OCI-LY1 (cell line): ENCODE results near the gene C1QB.

ENCODE experiments used
- H2AFZ ChIP-seq: fragments of 200-600 bp; sonication (generic), shearing (Covaris generic); 2 replicates; pipeline ENCODE4 v1.6.0; 2014; ENCODE audit warnings: antibody characterized with exemption, mild to moderate bottlenecking, low read length
- H3F3A ChIP-seq: fragments of 200-600 bp; sonication (generic), shearing (Covaris generic); 2 replicates; pipeline ENCODE4 v1.6.0; 2014; ENCODE audit warnings: mild to moderate bottlenecking, antibody characterized with exemption, low read length, moderate library complexity; ENCODE audit not compliant: insufficient read depth
- H3K27ac ChIP-seq: fragments of 200-600 bp; sonication (generic); 2 replicates; pipeline ENCODE4 v1.5.1; 2014; ENCODE audit warnings: low read length, mixed run types, mild to moderate bottlenecking, low read depth; ENCODE audit not compliant: poor library complexity, severe bottlenecking
- H3K27me3 ChIP-seq: fragments of 200-600 bp; sonication (generic); 2 replicates; pipeline ENCODE4 v1.6.0; 2014; ENCODE audit warnings: antibody characterized with exemption, mild to moderate bottlenecking, low read length, moderate library complexity; ENCODE audit not compliant: insufficient read depth
- H3K36me3 ChIP-seq: fragments of 200-600 bp; sonication (generic); 2 replicates; pipeline ENCODE4 v1.6.1; 2014; ENCODE audit warnings: mild to moderate bottlenecking, antibody characterized with exemption, low read length, moderate library complexity, mixed read lengths; ENCODE audit not compliant: insufficient read depth
- H3K4me1 ChIP-seq: fragments of 200-600 bp; sonication (generic); 2 replicates; pipeline ENCODE4 v1.5.1; 2014; ENCODE audit warnings: mild to moderate bottlenecking, low read length, moderate library complexity; ENCODE audit not compliant: insufficient read depth, severe bottlenecking
- H3K4me2 ChIP-seq: fragments of 200-600 bp; sonication (generic), shearing (Covaris generic); 2 replicates; pipeline ENCODE4 v1.6.1; 2014; ENCODE audit warnings: low read length
- H3K4me3 ChIP-seq: fragments of 200-600 bp; sonication (generic); 2 replicates; pipeline ENCODE4 v1.5.1; 2014; ENCODE audit warnings: low read length, low read depth, mild to moderate bottlenecking, mixed read lengths; ENCODE audit not compliant: poor library complexity, severe bottlenecking
- H3K79me2 ChIP-seq: fragments of 200-600 bp; shearing (Covaris generic); 2 replicates; pipeline ENCODE4 v1.6.1; 2016; ENCODE audit warnings: mixed run types, low read length, mixed read lengths; ENCODE audit not compliant: insufficient read depth
- H3K9ac ChIP-seq: fragments of 200-600 bp; sonication (generic), shearing (Covaris generic); 2 replicates; pipeline ENCODE4 v1.6.1; 2014; ENCODE audit warnings: mild to moderate bottlenecking, low read length, mixed read lengths
- H3K9me2 ChIP-seq: fragments of 200-600 bp; sonication (generic), shearing (Covaris generic); 2 replicates; pipeline ENCODE4 v1.6.1; 2014; ENCODE audit warnings: low read depth, mild to moderate bottlenecking, low read length, mixed read lengths
- H3K9me3 ChIP-seq: fragments of 200-600 bp; shearing (Covaris generic); 2 replicates; pipeline ENCODE4 v1.6.1; 2014; ENCODE audit warnings: low read length, mixed read lengths
- H4K20me1 ChIP-seq: fragments of 200-600 bp; sonication (generic), shearing (Covaris generic); 2 replicates; pipeline ENCODE4 v1.6.0; 2016; ENCODE audit warnings: mild to moderate bottlenecking, low read length; ENCODE audit not compliant: insufficient read depth
- CTCF ChIP-seq: fragments of 200-600 bp; sonication (generic), shearing (Covaris generic); IDR thresholded peaks from 2 replicates; pipeline ENCODE4 v1.5.1; 2017; ENCODE audit warnings: mild to moderate bottlenecking, antibody characterized with exemption, low read length, moderate library complexity, mixed read lengths
- EZH2 ChIP-seq: fragments of 200-600 bp; sonication (generic), shearing (Covaris generic); IDR thresholded peaks from 2 replicates; pipeline ENCODE4 v1.8.0; 2017; ENCODE audit warnings: borderline replicate concordance, mixed run types, mild to moderate bottlenecking, antibody characterized with exemption, low read length, moderate library complexity, mixed read lengths

C1QB gene

GRCh38 chr1:22608361-22608760 is 44.7 kb upstream of the C1QB start:
- no peaks in the 10 kb centered on the region for H3K4me1 ChIP-seq
- no peak for TF ChIP-seq CTCF
- TF ChIP-seq EZH2: no peak
- no peak overlapping the region for H3K9ac ChIP-seq
- no peak overlapping the region for H2AFZ ChIP-seq
- H3K9me2 ChIP-seq: no peaks in the 10 kb centered on the region
- H3K27ac ChIP-seq: no peak overlapping the region
- no peaks in the 10 kb centered on the region for H3K79me2 ChIP-seq
- H3K36me3 ChIP-seq: no peaks in the 10 kb centered on the region
- no peak overlapping the region for H3K4me2 ChIP-seq
- H3F3A ChIP-seq: no peaks in the 10 kb centered on the region
- H3K9me3 ChIP-seq: no peaks in the 10 kb centered on the region
- H3K4me3 ChIP-seq: no peak overlapping the region
- no peaks in the 10 kb centered on the region for H3K27me3 ChIP-seq
- H4K20me1 ChIP-seq: no peaks in the 10 kb centered on the region

DNA sequence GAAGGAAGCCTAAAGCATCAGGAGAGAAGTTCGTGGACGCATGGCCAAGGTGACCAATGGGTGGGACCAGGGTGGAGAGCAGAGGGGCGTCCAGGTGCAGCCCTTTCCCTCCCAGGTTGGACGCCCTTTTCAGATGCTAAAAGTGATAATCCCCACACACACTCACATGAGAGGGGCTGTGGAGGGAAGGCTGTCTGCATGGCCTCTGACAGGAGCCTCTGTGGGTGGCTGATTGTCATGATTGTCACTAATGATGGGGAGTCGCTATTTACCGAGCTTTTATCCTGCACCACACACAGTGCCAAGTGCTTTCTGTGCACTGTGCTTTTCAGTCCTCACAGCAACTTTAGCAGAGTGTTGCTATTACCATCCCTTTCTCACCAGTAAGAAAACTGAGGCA is 43.7 kb upstream of the C1QB start:
- no peaks in the 10 kb centered on the region for H3K4me1 ChIP-seq
- no peaks in the 10 kb centered on the region for H3K9me3 ChIP-seq
- no peaks in the 10 kb centered on the region for H3K9me2 ChIP-seq
- no peak overlapping the region for H3K4me3 ChIP-seq
- no peaks in the 10 kb centered on the region for H3K36me3 ChIP-seq
- H2AFZ ChIP-seq: no peak overlapping the region
- H3K9ac ChIP-seq: no peak overlapping the region
- no peak for TF ChIP-seq CTCF
- no peak for TF ChIP-seq EZH2
- no peaks in the 10 kb centered on the region for H3K27me3 ChIP-seq
- no peak overlapping the region for H3K4me2 ChIP-seq
- H3K27ac ChIP-seq: no peak overlapping the region
- no peaks in the 10 kb centered on the region for H4K20me1 ChIP-seq
- no peaks in the 10 kb centered on the region for H3F3A ChIP-seq
- no peaks in the 10 kb centered on the region for H3K79me2 ChIP-seq

- H3K79me2 ChIP-seq: no peaks in the 10 kb centered on the region
- H3K9me3 ChIP-seq: no peaks in the 10 kb centered on the region
- H3K4me2 ChIP-seq: no peak overlapping the region
- H3K4me1 ChIP-seq: no peaks in the 10 kb centered on the region
- H3K4me3 ChIP-seq: no peak overlapping the region
- no peaks in the 10 kb centered on the region for H3K36me3 ChIP-seq
- H3K27ac ChIP-seq: no peak overlapping the region
- TF ChIP-seq EZH2: no peak
- TF ChIP-seq CTCF: no peak
- H4K20me1 ChIP-seq: no peaks in the 10 kb centered on the region
- H3K9ac ChIP-seq: no peak overlapping the region
- no peaks in the 10 kb centered on the region for H3K27me3 ChIP-seq
- H2AFZ ChIP-seq: no peak overlapping the region
- no peaks in the 10 kb centered on the region for H3F3A ChIP-seq
- H3K9me2 ChIP-seq: no peaks in the 10 kb centered on the region
Measured at GRCh38 chr1:22611530-22611947, 41.5 kb upstream of the C1QB start.
